Measurements from ENCODE around the gene AIF1. TPM values are rescaled to one million over a fixed set of nuclear protein-coding genes. Genes with fewer than 3 reads are reported as not detected.

The AIF1 gene
- total RNA-seq, 1 experiment from 2014 or later = not detected

DNA sequence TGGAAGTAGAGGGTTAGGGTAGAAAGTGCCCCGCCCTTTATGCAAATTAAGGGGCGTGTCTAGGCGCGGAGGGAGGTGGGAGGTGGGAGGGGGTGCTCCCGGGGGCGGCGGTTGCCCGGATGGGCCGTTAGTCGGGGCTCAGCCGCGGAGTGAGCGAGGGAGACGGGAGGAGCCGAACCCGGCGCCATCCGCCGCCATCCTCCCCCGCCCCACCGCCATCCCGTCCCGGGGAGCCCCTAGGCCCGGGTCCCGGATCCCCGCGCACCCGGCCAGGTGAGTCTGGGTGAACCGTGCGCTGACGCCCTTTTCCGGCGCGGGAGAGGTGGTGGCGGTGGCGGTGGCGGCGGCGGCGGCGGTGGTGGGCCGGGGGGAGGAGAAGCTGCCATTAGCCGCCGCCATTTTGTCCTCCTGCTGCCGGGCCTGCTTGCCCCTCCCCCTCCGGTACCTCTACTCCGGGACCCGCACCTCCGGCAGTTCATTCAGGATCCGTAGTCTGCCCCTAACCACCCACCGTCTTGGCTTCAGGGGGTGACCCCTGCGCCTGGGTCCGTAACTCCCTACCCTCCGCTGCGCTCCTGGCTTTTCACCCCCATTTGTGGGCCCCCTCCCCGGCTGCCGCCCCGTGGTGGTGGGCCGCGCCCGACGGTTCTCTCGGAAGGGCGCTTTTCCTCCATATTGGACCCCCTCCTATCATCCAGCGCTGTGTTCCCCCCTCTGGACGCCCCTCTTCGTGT, 5.7 kb downstream of the AIF1 start, which contains the start of gene PRRC2A:
PRRC2A (plus strand) TSS at position 130 of the 734 bp plus-strand sequence. CDS start 2,075 bp downstream, outside the sequence.
- DNase-seq (ENCODE audit: low spot score) = peak; percentile 66

DNA sequence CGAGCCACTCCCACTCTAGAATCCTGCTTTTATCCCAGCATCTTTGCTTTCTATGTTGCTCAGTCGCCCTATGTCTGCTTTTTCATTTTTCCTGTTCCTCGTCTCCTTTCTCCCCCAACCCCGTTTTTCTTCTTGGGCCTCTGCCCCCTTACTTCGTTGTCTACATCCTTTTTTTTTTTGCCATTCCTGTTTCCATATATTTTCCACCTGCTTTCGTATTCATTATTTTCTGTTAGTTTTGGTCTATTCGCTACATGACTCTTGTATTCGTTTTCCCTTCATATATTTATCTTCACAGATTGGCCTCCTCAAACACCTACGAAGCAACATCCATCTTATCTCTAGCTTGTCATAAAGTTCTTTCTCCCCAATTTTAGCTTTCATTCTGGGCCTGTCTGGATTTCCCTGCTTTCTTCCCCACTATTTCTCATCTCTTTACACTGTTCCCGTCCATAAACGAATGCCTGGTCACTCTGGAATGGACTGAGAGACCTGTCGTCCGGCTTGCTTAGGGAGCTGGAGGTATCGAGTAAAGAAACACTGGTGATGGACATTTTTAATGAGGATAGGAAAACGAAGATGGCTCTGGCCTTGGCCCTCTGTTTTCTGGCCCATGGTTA, 6.4 kb downstream of the AIF1 start:
- no peak for DNase-seq (ENCODE audit: low spot score)

DNA sequence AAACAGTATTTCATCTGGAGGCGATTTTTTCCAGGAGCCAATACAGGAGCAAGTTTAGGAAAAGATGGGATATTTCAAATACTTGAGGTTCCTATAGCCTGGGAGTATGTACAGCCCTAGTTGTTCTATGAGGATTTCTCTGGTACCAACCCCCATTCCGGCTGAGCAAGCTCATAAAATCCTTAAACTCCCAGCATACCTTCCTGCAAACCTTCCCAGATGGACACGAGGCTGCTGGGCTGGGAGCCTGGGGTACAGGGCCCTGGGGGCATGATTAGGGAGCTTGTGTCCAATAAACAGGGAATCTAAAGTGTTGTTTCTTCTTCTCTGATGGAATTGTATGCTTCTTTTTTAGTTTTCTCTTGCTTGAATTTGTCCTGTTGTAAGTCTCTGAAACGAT, 7.0 kb downstream of the AIF1 start:
- no peak for DNase-seq (ENCODE audit: low spot score)

DNA sequence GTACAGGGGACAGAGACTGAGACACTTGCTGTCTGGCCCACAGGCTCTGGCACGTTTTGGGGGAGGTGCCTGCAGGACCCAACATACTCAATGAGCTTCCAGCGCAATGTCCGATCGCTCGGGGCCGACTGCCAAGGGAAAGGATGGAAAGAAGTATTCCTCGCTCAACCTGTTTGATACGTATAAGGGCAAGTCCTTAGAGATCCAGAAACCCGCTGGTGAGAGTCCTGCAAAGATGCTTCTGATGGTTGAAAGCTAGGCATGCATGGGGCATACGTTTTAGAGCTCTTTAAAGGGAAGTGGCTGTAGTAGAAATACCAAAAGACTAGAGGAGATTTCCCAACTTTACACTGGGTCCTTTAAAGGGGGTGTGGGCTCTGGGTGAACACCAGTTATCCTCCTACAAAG, 7.7 kb downstream of the AIF1 start:
- no peak for DNase-seq (ENCODE audit: low spot score)

DNA sequence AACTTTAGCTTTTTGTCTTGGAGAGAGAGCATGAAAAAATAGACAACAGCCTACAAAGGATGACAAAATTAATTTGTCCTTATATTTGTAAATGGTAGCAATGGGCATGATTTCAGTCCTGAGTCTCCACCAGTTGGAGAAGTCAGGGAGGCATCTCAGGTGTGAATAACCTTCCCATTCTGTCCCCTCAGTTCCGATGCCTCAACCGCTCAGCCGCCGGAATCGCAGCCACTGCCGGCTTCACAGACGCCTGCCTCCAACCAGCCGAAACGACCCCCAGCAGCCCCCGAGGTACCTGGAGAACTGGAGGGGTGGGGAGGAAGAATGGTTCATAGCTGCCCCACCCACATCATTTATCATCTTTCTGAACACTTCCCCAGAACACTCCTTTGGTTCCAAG, 9.0 kb downstream of the AIF1 start:
- no peak for DNase-seq (ENCODE audit: low spot score)

DNA sequence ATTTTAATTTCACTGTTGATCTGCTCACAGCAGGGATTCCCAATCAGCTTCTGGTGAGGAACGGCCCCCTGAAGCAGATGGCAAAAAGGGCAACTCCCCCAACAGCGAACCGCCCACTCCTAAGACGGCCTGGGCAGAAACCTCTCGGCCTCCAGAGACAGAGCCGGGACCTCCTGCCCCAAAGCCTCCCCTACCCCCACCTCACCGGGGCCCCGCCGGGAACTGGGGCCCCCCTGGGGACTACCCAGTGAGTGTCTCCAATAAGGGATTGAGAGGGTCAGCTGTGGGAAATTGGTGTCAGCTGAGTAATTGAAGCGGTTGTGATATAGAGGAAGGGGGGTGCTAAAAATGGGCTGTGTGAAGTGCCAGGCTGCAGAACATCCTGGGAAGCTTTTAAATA, 11.9 kb downstream of the AIF1 start:
- no peak for DNase-seq (ENCODE audit: low spot score)

DNA sequence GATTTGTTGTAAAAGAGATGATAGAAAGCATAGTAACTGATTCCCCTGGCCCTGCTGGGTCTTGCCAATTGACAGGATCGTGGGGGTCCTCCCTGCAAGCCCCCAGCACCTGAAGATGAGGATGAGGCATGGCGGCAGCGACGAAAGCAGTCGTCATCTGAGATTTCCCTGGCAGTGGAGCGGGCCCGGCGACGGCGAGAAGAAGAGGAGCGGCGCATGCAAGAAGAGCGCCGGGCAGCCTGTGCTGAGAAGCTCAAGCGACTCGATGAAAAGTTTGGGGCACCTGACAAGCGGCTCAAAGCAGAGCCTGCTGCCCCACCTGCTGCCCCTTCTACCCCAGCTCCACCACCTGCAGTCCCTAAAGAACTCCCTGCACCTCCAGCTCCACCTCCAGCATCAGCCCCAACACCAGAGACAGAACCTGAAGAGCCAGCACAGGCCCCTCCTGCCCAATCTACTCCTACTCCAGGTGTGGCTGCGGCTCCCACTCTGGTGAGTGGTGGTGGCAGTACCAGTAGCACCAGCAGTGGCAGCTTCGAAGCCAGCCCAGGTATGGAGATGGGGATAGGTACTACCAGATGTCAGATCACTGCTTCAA, 12.8 kb downstream of the AIF1 start:
- DNase-seq (ENCODE audit: low spot score) = no peak

DNA sequence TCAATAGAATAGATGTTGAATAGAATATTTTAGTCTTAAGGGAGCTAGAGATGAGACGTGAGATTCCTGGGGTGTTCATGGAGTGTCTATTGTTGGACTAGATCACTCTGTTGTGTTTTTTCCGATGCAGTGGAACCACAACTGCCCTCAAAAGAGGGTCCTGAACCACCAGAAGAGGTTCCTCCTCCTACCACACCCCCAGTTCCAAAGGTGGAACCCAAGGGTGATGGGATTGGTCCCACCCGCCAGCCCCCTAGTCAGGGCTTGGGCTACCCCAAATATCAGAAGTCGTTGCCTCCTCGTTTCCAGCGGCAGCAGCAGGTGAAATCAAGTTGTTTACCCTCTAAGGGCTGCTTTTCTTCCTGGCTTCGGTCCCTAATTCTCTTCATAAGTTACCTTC, 14.0 kb downstream of the AIF1 start:
- no peak for DNase-seq (ENCODE audit: low spot score)

DNA sequence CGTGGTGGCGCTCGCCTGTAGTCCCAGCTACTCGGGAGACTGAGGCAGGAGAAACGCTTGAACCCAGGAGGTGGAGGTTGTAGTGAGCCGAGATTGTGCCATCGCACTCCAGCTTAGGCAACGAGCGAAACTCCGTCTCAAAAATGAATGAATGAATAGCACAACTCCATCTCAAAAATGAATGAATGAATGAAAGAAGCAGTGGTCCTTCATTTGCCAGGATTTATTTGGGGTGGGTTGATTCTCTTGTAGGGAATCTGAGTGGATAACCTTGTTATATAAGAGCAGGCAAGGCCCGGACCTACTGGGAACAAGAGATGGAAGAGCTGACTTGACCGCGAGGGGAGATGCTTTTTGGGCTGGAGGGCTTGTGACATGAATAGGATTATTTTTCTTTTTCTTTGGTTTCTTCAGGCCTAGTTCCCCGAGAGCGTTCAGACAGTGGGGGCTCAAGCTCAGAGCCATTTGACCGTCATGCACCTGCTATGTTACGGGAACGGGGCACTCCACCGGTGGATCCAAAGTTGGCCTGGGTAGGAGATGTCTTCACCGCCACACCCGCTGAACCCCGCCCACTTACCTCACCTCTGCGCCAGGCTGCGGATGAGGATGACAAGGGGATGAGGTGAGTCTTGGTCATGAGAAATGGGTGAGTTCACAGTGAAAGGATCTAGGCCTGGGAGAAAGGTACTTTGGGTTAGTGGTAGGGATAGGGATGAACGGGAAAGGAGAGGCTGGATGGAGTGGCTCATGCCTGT, 15.3 kb downstream of the AIF1 start:
- no peak for DNase-seq (ENCODE audit: low spot score)

DNA sequence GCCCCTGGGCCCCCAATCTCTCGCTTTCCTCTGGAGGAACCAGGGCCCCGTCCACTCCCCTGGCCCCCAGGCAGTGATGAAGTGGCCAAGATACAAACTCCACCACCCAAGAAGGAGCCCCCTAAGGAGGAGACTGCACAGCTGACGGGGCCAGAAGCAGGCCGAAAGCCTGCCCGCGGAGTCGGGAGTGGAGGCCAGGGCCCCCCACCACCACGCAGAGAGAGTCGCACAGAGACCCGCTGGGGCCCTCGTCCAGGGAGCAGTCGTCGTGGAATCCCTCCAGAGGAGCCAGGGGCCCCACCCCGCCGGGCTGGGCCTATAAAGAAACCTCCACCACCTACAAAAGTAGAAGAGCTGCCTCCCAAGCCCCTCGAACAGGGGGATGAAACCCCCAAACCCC, 16.2 kb downstream of the AIF1 start:
- no peak for DNase-seq (ENCODE audit: low spot score)

DNA sequence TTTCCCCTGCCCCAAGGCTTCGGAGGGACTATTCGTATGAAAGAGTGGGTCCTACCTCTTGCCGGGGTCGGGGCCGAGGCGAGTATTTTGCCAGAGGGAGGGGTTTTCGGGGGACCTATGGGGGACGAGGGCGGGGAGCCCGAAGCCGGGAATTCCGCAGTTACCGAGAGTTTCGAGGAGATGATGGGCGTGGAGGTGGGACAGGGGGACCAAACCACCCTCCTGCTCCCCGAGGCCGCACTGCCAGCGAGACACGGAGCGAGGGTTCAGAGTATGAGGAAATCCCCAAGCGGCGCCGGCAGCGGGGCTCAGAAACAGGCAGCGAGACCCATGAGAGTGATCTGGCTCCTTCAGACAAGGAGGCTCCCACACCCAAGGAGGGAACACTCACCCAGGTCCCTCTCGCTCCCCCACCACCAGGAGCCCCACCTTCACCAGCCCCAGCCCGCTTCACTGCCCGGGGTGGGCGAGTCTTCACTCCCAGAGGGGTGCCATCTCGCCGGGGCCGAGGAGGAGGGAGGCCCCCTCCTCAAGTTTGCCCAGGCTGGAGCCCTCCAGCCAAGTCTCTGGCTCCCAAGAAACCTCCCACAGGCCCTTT, 16.7 kb downstream of the AIF1 start:
- DNase-seq (ENCODE audit: low spot score) = no peak

DNA sequence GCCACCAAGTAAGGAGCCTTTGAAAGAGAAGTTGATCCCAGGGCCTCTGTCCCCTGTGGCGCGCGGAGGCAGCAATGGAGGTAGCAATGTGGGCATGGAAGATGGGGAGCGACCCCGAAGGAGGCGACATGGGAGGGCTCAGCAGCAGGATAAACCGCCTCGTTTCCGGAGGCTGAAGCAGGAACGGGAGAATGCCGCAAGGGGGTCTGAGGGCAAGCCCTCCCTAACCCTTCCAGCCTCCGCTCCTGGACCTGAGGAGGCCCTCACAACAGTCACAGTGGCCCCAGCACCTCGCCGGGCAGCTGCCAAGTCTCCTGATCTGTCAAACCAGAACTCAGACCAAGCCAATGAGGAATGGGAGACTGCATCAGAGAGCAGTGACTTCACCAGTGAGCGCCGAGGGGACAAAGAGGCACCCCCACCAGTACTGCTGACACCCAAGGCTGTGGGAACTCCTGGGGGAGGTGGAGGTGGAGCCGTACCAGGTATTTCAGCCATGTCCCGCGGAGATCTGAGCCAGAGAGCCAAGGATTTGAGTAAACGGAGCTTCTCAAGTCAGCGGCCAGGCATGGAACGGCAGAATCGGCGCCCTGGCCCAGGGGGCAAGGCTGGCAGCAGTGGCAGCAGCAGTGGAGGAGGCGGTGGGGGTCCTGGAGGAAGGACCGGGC, 17.4 kb downstream of the AIF1 start:
- DNase-seq (ENCODE audit: low spot score) = no peak

DNA sequence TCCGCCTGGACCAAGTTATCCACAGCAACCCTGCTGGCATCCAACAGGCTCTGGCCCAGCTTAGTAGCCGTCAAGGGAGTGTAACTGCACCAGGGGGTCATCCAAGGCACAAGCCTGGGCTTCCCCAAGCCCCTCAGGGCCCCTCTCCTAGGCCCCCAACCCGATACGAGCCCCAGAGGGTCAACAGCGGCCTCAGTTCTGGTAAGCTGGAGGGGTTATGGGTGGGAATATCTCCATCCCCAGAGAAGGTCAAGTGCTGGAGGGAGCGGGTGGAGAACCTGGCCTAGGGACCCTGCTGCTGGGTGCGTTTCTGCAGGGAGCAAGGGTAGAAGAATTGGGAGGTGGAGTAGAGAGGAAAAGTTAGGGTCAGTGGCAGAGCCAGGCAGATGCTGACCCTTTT, 18.4 kb downstream of the AIF1 start:
- no peak for DNase-seq (ENCODE audit: low spot score)

DNA sequence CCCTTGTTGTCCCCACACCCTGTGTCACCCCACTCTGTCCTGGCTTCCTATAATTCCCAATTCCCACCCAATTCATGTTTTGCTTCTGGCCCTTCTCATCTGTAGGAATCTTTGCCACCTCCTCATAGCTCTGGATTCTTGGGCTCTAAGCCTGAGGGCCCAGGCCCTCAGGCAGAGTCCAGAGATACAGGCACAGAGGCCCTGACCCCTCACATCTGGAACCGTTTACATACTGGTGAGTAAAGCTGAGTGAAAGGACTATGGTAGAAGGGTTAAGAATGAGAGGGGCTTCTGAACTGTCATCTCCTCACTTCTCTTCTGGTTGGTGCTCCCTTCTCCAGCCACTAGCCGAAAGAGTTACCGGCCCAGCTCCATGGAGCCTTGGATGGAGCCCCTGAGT, 19.1 kb downstream of the AIF1 start:
- no peak for DNase-seq (ENCODE audit: low spot score)

DNA sequence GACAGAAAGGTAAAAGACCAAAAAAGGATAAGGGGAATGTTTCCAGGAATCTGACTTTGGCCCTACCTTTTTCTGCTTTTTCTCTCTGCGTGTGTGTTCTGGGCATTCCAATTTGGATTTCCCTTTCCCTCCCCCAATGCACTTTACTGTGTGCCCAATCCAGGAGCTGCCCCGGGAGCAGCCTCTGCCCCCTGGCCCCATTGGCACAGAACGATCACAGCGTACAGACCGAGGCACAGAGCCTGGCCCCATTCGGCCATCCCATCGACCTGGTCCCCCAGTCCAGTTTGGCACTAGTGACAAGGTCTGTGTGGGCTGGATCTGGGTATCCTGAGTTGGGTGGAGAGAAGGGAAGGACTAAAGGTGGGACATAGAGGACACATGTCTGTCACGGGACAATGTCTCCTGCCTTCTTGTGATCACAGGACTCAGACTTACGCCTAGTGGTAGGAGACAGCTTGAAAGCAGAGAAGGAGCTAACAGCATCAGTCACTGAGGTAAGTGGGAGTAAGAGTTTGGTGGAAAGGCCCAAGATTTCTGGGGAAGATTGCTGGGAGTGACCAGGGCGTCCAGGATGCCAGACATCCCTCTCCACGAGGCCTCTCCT, 20.0 kb downstream of the AIF1 start:
- no peak for DNase-seq (ENCODE audit: low spot score)

DNA sequence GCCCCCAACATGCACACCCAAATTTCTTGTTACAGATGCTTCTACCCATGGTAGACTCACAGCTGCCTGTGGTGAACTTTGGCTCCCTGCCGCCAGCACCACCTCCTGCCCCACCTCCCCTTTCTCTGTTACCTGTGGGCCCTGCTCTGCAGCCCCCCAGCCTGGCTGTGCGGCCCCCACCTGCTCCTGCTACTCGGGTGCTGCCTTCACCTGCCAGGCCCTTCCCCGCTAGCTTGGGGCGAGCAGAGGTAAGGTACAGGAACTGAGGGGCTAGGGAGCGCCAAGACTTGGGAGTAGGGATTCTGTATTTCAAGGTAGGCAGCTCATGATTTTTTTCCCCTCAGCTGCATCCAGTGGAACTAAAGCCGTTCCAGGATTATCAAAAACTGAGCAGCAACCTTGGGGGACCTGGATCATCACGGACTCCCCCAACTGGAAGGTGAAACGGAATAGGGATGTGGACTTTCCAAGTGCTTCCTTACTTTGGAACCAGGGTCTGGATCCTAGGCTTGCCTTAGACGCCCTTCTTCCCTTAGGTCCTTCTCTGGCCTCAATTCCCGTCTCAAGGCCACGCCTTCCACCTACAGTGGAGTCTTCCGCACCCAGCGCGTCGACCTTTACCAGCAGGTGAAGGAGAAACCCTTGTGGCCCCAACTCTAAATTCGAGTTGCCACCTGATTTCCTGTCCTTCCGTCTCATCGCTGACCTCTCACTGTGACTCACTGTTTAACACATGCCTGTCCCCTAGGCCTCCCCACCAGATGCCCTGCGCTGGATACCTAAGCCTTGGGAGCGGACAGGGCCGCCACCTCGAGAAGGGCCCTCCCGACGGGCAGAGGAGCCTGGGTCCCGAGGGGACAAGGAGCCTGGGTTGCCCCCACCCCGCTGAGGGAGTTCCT, 21.9 kb downstream of the AIF1 start:
- DNase-seq (ENCODE audit: low spot score) = no peak

DNA sequence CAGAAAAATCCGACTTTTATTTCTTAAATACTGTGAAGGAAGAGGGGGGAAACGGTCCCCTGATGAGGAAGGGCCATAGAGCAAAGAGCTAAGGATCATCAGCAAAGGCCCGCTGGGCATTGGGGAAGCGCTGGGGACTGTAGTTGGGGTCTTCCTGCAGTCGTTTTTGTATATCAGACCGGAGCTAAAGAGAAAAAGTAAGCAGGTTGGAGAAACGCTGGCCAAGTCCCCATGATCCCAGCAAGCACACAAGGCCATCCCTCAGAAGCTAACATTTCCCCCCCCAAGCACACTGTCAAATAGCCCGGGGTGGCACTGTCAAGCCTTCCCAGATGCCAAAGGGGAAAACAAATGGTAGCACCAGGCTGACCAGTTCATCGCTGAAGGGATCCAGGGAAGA, 24.0 kb downstream of the AIF1 start:
- DNase-seq (ENCODE audit: low spot score) = no peak

DNA sequence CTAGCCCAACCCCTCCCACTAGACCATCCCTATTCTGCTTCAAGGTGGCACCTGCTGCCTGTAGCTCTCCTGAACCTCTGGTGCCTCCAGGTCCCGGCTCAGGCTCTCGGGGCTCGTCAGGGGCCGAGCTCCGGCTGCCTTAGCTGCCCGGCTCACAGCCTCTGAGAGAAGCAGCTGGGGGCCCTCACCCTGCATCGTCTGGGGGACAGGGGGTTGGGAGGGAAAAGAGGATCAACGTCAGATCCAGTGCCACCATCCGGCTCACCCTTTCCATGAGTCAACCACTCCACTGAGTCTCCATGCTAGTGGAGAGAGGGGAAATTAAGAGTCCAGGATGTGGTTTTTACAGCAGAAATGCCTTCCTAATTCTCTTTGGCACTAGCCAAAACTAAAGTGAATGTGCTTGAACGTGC, 24.4 kb downstream of the AIF1 start:
- no peak for DNase-seq (ENCODE audit: low spot score)

DNA sequence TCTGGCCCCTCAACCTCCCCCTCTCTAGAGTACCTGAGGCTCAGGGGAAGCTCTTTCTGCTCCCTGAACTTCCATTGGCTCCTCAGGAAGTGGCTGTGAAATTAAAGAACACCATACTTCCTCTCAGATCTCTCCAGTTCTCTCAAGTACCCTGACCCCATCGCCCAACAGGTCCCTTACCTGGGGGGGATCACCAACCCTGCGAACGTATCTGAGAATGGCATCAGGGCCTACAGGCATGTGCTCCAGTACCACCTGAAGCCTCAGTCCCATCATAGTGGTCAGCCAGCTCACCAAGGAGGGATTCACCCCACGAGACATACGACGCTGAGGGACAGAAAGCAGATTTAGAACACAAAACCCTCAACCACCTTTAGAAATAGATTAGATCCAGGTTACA, 25.6 kb downstream of the AIF1 start:
- DNase-seq (ENCODE audit: low spot score) = no peak

DNA sequence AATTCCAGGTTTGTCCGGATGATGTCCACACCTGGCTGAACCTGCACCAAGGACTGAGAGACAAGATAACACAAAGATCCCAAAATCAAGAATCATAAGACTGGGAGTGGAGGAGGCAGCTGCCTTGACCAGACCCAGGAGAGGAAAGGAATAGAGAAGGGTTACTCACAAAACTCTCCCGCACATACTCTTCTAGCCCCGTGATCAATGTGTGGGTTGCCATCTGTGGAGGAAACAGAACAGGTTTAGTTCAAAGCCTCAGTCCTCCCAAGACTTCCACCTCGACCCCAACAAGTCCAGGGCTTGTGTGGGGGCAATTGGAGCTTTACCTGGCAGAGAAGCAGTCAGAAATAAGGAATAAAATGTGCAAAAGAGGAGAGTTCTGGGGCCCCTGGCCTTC, 26.3 kb downstream of the AIF1 start:
- no peak for DNase-seq (ENCODE audit: low spot score)

Data from H4 (cell line).